GM12801 (cell line): Measurements from ENCODE around the gene ALDH1A2.

Source experiments
- TF ChIP-seq, protein P1 (sequence below): IDR thresholded peaks from one replicate; pipeline ENCODE4 v1.5.1; 2011; ENCODE audit warnings: control low read depth; ENCODE audit not compliant: insufficient read length; ENCODE audit errors: extremely low read depth

The ALDH1A2 gene

DNA sequence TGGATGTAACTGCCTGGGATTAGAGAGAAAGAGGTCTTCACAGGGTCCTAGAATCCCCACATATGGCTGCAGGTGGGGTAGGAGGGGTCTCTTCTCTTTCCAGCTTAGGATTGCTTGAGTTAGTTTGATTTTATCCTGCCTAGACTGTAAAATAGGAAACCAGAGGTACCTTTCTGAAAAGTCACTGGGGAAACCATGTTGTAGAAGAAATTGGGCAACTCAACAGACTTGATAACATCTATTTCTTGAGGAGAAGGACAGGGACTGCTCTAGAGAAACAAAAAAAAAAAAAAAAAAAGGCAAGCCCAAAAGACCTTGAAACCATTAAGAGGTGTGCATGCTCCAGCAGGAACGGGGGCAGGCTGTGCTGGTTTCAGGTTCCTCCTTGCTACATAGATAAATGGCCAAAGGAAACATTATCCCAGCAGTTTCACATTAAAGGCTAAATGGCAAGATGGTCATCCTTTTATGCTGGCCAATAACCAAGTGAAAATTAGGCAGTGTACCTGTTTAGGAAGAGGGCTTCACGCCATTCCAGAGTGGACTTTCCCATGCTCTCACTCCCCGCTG is 116.1 kb downstream of the ALDH1A2 start:
- TF ChIP-seq, protein P1, sequence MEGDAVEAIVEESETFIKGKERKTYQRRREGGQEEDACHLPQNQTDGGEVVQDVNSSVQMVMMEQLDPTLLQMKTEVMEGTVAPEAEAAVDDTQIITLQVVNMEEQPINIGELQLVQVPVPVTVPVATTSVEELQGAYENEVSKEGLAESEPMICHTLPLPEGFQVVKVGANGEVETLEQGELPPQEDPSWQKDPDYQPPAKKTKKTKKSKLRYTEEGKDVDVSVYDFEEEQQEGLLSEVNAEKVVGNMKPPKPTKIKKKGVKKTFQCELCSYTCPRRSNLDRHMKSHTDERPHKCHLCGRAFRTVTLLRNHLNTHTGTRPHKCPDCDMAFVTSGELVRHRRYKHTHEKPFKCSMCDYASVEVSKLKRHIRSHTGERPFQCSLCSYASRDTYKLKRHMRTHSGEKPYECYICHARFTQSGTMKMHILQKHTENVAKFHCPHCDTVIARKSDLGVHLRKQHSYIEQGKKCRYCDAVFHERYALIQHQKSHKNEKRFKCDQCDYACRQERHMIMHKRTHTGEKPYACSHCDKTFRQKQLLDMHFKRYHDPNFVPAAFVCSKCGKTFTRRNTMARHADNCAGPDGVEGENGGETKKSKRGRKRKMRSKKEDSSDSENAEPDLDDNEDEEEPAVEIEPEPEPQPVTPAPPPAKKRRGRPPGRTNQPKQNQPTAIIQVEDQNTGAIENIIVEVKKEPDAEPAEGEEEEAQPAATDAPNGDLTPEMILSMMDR: no peak

DNA sequence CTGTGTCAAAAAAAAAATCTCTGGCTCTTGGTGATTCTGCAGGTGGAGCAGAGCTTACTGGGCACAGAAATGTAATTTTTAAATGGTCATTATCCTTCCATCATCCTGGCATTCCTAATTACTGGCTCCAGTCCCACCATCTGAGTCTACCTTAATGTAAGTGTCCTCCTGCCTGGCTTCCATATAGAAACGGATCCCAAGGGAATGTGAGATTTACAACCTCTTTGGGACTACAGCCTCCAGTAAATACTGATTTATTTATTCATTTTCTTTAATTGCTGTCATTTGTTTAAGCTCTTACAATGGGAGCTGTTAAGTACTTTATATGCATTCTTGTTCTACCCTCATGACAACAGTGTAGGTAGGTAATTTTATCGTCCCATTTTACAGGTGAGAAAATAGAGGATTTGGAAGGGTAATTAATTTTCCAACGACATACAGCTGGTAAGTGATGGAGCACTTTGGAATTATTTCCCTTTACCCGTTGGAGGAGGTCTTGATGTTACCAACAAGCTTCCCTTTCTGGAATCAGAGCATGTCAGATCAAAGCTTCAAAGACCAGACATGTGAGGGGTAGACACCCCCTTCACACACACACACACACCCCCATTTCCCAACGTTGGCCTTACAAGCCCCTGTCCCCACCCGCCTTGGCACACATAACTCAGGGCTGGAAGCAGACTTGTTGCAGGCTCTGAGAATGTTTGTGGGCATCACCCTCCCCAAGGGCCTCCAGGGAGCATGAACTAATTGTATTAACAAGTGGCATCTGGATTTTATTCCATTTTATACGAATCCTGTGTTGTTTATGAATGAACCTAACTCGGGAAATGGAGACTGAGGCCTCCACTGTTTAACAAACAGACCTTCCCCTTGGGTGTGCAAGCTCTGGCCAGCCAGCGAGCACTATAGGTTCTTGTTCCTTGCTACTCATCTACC is 116.9 kb downstream of the ALDH1A2 start:
- TF ChIP-seq, protein P1: no peak

DNA sequence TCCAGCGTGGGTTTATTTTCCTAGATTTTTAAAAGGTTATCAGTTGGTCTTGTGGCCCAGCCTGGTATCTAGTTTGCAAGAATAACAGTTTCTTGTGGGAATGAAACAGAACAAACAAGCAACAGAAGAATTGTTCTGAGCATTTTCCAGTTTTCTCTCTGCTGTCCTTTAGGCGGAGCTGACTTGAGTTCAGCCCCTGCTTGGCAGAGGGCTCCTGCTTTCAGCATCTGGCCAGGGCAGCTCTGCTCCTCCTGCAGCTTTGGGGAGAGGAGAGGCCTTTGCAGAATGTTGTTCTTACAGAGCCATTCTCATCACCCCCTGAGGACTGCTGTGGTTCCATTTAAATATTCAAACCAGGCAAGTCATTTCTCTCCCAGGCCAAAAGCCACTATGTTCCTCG is 117.7 kb downstream of the ALDH1A2 start:
- TF ChIP-seq, protein P1: no peak

GRCh38 chr15:57947282-57947681 is 118.2 kb downstream of the ALDH1A2 start:
- TF ChIP-seq, protein P1: no peak

GRCh38 chr15:57946491-57947048 is 118.9 kb downstream of the ALDH1A2 start:
- TF ChIP-seq, protein P1: no peak

- TF ChIP-seq, protein P1: no peak
These were observed 119.9 kb downstream of the ALDH1A2 start for GRCh38 chr15:57945616-57946015.

DNA sequence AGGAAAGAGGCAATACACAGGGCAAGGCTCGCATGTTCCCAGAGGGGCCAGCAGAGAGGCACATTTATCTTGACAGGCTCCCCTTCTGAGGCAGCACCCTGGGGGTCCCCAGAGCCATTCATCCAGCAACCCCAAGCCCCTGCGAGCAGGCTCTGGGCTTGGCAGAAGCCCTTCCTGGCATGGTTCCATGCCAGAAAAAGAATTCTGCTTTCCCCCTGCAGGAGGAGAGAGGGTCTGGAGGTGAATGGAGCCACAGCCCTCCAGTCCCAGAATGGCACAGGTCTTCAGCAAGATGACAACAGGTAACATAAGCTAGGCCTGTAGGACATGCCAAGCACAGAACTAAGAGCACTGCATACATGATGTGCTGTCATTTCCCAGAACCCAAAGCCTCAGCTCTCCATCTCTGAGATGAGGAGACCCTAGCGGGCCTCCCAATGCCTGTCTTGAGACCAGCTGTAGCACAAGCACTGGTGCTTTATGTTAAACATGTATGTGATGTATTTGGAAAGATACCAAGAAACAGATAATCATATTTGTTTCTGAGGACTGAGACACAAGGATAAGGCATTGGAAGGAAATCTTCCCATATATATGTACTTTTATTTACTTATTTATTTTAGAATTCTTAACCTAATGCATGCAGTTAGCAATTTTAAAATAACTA is 121.6 kb downstream of the ALDH1A2 start:
- TF ChIP-seq, protein P1: no peak
